Natural killer cell (primary cell): Measurements from ENCODE around the gene PDE11A. TPM values are rescaled to one million over a fixed set of nuclear protein-coding genes. Genes with fewer than 3 reads are reported as not detected.

ENCODE experiments used
- ATAC-seq, 3 donors: fragments of 150-1000 bp in 2 of 3; fragments of 200-7000 bp in 1 of 3; cut with Tn5 transposase; 1 replicate in 1 of 3; 2 replicates in 2 of 3; pipeline ENCODE4 v1.10.0; 2021; ENCODE audit warnings: mild to moderate bottlenecking in 2 of 3, moderate library complexity in 2 of 3
- DNase-seq, 2 donors: peaks; one replicate each; pipeline versions ENCODE4 v3.0.0 to v3.0.0-alpha.2; 2013 to 2021; ENCODE audit warnings: mixed read lengths in 1 of 2
- H3K27ac ChIP-seq: one replicate; pipeline ENCODE4 v1.5.1; 2013; ENCODE audit warnings: mild to moderate bottlenecking, low read length
- H3K27me3 ChIP-seq: one replicate; pipeline ENCODE4 v1.6.1; 2013; ENCODE audit warnings: low read length; ENCODE audit not compliant: control insufficient read depth, insufficient read depth
- H3K36me3 ChIP-seq: one replicate; pipeline ENCODE4 v1.6.1; 2013; ENCODE audit warnings: low read length; ENCODE audit not compliant: control insufficient read depth, insufficient read depth
- H3K4me1 ChIP-seq: one replicate; pipeline ENCODE4 v1.6.1; 2013; ENCODE audit warnings: low read length; ENCODE audit not compliant: control insufficient read depth, insufficient read depth
- H3K4me3 ChIP-seq: one replicate; pipeline ENCODE4 v1.5.1; 2013; ENCODE audit warnings: low read length
- H3K9me3 ChIP-seq: one replicate; pipeline ENCODE4 v1.6.1; 2013; ENCODE audit warnings: low read length; ENCODE audit not compliant: control insufficient read depth, insufficient read depth
- H3K27ac Mint-ChIP-seq, 2 donors: one replicate each; pipeline ENCODE4 v1.8.0; 2022; ENCODE audit warnings: mild to moderate bottlenecking in 2 of 2, mixed read lengths in 2 of 2, moderate library complexity in 1 of 2
- H3K27me3 Mint-ChIP-seq, 2 donors: one replicate each; pipeline ENCODE4 v1.8.0; 2022; ENCODE audit warnings: low read depth in 2 of 2, mixed read lengths in 2 of 2
- H3K36me3 Mint-ChIP-seq: one replicate; pipeline ENCODE4 v1.8.0; 2022; ENCODE audit warnings: mixed read lengths
- H3K4me1 Mint-ChIP-seq, 2 donors: one replicate each; pipeline ENCODE4 v1.8.0; 2022; ENCODE audit warnings: mixed read lengths in 2 of 2
- H3K4me3 Mint-ChIP-seq: one replicate; pipeline ENCODE4 v1.8.0; 2022; ENCODE audit warnings: mild to moderate bottlenecking, moderate library complexity, mixed read lengths
- H3K9me3 Mint-ChIP-seq, 2 donors: one replicate each; pipeline ENCODE4 v1.8.0; 2022; ENCODE audit warnings: mixed read lengths in 2 of 2
- WGBS: methylation state at CpG from one replicate; pipeline ENCODE4 v1.1.7; 2013; ENCODE audit warnings: missing lambda C conversion rate; ENCODE audit not compliant: insufficient coverage; 5-methylcytosine and 5-hydroxymethylcytosine counted together
- intact Hi-C: fragments of 100-400 bp; cut with micrococcal nuclease; formaldehyde crosslinking; loops from one replicate; pipeline ENCODE4 v1.14.2; 2022
- total RNA-seq, 4 donors: library from RNA; stranded (reverse); fragments of 120-200 nt in 1 of 4; gene quantifications; one replicate each; pipeline versions ENCODE4 v1.2.3 to v1.2.4, GENCODE V29; 2013 to 2022
- TF ChIP-seq, protein P1 (sequence below): fragments of 200-600 bp; IDR thresholded peaks from one replicate; pipeline ENCODE4 v1.8.0; 2022; ENCODE audit warnings: antibody characterized with exemption

The PDE11A gene
- total RNA-seq, 3 donors from 2014 or later (not counting 1 experiment from before 2014, with no cell fraction given) = not detected

DNA sequence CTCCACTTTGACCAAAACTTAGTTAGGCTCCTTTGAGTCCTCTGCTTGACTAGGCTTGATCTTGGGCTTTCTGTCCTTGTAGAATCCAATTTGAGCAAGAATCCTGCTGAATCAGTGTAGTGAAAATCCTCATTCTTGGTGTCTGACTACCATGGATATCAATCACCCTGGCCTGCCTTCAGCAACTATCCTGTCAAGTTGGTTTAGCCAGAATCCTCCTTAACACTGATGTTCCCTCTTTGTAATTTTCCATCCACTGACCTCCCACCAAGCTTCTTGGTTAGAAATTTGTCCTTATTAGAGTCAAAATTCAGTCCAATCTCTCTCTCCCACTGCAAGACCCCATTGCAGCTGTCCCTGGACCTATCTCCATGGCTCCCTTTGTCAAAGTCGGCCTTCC lies 39.2 kb upstream of the PDE11A start:
- peaks cover 30 to 38% of the 10 kb centered on the region in 2 donors for H3K4me1 Mint-ChIP-seq
- H3K9me3 ChIP-seq = no peaks in the 10 kb centered on the region
- no peak overlapping the region for H3K27ac ChIP-seq
- DNase-seq (no peak), ATAC-seq (no peak)
- no peak overlapping the region for H3K4me3 ChIP-seq
- no peaks in the 10 kb centered on the region for H3K9me3 Mint-ChIP-seq
- H3K27me3 Mint-ChIP-seq = no peaks in the 10 kb centered on the region
- H3K4me3 Mint-ChIP-seq = peak overlapping the region; percentile 92
- peak overlapping the region; percentile 79 to 87 for H3K27ac Mint-ChIP-seq
- 100% methylated on average over 1 of the region's 1 CpG for WGBS
- intact Hi-C loops = loop anchor here (1.0 to 2.0 kb wide), 2 partner anchors 169 to 303 kb away; no protein-coding TSS in a partner anchor
- H3K27me3 ChIP-seq = no peaks in the 10 kb centered on the region
- peaks cover 6% of the 10 kb centered on the region for H3K36me3 ChIP-seq
- TF ChIP-seq, protein P1, sequence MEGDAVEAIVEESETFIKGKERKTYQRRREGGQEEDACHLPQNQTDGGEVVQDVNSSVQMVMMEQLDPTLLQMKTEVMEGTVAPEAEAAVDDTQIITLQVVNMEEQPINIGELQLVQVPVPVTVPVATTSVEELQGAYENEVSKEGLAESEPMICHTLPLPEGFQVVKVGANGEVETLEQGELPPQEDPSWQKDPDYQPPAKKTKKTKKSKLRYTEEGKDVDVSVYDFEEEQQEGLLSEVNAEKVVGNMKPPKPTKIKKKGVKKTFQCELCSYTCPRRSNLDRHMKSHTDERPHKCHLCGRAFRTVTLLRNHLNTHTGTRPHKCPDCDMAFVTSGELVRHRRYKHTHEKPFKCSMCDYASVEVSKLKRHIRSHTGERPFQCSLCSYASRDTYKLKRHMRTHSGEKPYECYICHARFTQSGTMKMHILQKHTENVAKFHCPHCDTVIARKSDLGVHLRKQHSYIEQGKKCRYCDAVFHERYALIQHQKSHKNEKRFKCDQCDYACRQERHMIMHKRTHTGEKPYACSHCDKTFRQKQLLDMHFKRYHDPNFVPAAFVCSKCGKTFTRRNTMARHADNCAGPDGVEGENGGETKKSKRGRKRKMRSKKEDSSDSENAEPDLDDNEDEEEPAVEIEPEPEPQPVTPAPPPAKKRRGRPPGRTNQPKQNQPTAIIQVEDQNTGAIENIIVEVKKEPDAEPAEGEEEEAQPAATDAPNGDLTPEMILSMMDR = no peak
- H3K4me1 ChIP-seq = peaks cover 11% of the 10 kb centered on the region
- no peaks in the 10 kb centered on the region for H3K36me3 Mint-ChIP-seq

DNA sequence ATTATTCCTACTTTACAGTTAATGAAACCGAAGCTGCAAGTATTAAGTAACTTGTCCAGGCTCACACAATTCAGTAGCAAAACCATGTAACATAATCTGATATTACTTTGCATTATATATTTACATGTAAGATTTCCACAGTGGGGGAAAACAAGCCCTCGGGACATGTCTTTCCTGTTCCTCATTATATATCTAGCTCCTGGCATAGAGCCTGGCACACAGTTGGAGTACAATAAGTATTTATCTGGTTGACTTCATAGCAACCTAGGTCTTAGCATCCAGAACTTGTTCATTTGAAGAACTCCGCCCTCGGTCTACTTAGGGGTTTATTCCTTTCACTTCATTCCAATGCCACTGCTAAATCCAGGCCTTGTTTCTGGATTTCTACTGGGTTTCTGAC lies 38.1 kb upstream of the PDE11A start:
- H3K36me3 Mint-ChIP-seq = no peaks in the 10 kb centered on the region
- no peak overlapping the region for H3K27ac Mint-ChIP-seq
- intact Hi-C loops = no loop called here
- H3K36me3 ChIP-seq = no peaks in the 10 kb centered on the region
- DNase-seq = no peak
- H3K9me3 Mint-ChIP-seq = no peaks in the 10 kb centered on the region
- H3K9me3 ChIP-seq = no peaks in the 10 kb centered on the region
- no peaks in the 10 kb centered on the region for H3K27me3 Mint-ChIP-seq
- no peak overlapping the region for H3K4me3 ChIP-seq
- H3K27ac ChIP-seq = no peak overlapping the region
- H3K4me1 ChIP-seq = peaks cover 11% of the 10 kb centered on the region
- no peak for ATAC-seq
- H3K4me1 Mint-ChIP-seq = peaks cover 30 to 38% of the 10 kb centered on the region in 2 donors
- TF ChIP-seq, protein P1 = no peak
- H3K27me3 ChIP-seq = no peaks in the 10 kb centered on the region
- WGBS = 71% methylated on average over 3 of the region's 4 CpGs
- H3K4me3 Mint-ChIP-seq = no peak overlapping the region

DNA sequence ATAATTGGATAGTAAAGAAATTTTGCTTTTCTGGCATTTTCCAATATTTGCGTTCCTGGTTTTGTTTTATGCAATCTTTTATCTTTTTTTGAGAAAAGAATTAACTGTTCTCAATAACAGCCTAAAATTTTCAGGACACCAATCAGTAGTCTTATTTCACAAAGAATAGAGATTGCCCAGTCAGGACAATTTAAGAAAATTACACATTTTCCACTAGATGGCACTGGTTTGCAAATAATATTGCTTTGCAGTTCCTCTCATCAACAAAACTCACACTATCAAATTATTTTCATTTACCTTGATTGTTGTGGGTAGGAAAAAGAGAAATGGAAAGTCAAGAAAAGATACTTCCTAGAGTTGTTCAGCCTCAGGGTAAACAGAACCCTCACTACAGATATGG lies 37.2 kb upstream of the PDE11A start:
- no peak overlapping the region for H3K27ac ChIP-seq
- H3K4me1 Mint-ChIP-seq = peaks cover 26 to 31% of the 10 kb centered on the region in 2 donors
- H3K9me3 ChIP-seq = no peaks in the 10 kb centered on the region
- ATAC-seq (no peak), DNase-seq (peak in 1 of 2 donors; percentile 56)
- H3K36me3 Mint-ChIP-seq = no peaks in the 10 kb centered on the region
- no peak overlapping the region for H3K27ac Mint-ChIP-seq
- H3K4me3 Mint-ChIP-seq = peak overlapping the region; percentile 77
- H3K9me3 Mint-ChIP-seq = no peaks in the 10 kb centered on the region
- no peaks in the 10 kb centered on the region for H3K27me3 ChIP-seq
- TF ChIP-seq, protein P1 = peak; percentile 55
- H3K36me3 ChIP-seq = no peaks in the 10 kb centered on the region
- H3K4me1 ChIP-seq = peaks cover 11% of the 10 kb centered on the region
- WGBS = no CpG with 5 or more reads among the region's 1 CpG
- H3K4me3 ChIP-seq = no peak overlapping the region
- intact Hi-C loops = no loop called here
- no peaks in the 10 kb centered on the region for H3K27me3 Mint-ChIP-seq

DNA sequence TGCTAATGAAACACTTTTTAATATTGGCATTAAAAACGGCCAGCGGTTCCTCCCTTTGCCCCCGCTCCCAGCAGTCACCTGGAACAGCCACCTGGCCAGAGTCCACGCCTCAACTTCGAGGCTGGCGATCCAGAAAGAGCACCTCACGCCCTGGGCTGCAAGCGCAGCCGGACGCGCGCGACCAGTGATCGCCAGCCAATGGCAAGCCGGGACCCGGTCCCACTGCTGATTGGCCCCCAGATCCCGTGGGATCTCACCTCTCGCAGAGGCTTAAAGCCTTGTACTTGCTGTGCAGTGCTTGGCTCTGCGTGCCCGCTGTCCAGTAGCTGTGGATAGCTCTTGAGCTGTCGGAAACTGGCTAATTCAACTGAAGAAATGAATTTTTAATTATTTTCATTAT lies 35.6 kb upstream of the PDE11A start:
- ATAC-seq = no peak
- Mint-ChIP-seq H3K36me3 (no peaks in the 10 kb centered on the region), H3K4me3 (no peak overlapping the region), H3K27me3 (no peaks in the 10 kb centered on the region), H3K9me3 (no peaks in the 10 kb centered on the region), H3K27ac (no peak overlapping the region), H3K4me1 (peaks cover 16% of the 10 kb centered on the region in 2 donors)
- WGBS = 94% methylated on average over 20 of the region's 21 CpGs
- TF ChIP-seq, protein P1 = no peak
- DNase-seq = no peak
- Histone ChIP-seq H3K4me3 (no peak overlapping the region), H3K27me3 (no peaks in the 10 kb centered on the region), H3K4me1 (peaks cover 11% of the 10 kb centered on the region), H3K9me3 (no peaks in the 10 kb centered on the region), H3K36me3 (no peaks in the 10 kb centered on the region), H3K27ac (no peak overlapping the region)
- intact Hi-C loops = no loop called here
